Suprapubic skin (tissue), 4 donors: ENCODE data around the gene S100A1. TPM values are rescaled to one million over a fixed set of nuclear protein-coding genes. Genes with fewer than 3 reads are reported as not detected.

Experiments used
- DNase-seq, 2 donors: peaks; one replicate each; pipeline ENCODE4 v3.0.0-alpha.2; 2019; ENCODE audit warnings: low spot score in 2 of 2
- H3K27ac ChIP-seq: fragments of 200-600 bp; sonication (generic); one replicate; pipeline ENCODE4 v1.5.1; 2019
- H3K27me3 ChIP-seq: fragments of 200-600 bp; sonication (generic); one replicate; pipeline ENCODE4 v1.5.1; 2019
- H3K36me3 ChIP-seq: fragments of 200-600 bp; sonication (generic); one replicate; pipeline ENCODE4 v1.5.1; 2019
- H3K4me1 ChIP-seq: fragments of 200-600 bp; sonication (generic); one replicate; pipeline ENCODE4 v1.5.1; 2019
- H3K4me3 ChIP-seq: fragments of 200-600 bp; sonication (generic); one replicate; pipeline ENCODE4 v1.5.1; 2019; ENCODE audit warnings: mild to moderate bottlenecking
- H3K9me3 ChIP-seq: fragments of 200-600 bp; sonication (generic); one replicate; pipeline ENCODE4 v1.5.1; 2019
- CTCF ChIP-seq, 2 donors: fragments of 200-600 bp in 1 of 2; fragments of 450-650 bp in 1 of 2; sonication (generic) in 1 of 2; IDR thresholded peaks; one replicate each; pipeline ENCODE4 v1.5.1; 2016 to 2019; ENCODE audit warnings: antibody characterized with exemption in 2 of 2, mild to moderate bottlenecking in 1 of 2, moderate library complexity in 1 of 2
- EP300 ChIP-seq: sonication (generic); formaldehyde crosslinking; IDR thresholded peaks from one replicate; pipeline ENCODE4 v1.6.1; 2017; ENCODE audit warnings: antibody characterized with exemption
- POLR2A ChIP-seq, 2 donors: fragments of 450-650 bp; IDR thresholded peaks; one replicate each; pipeline ENCODE4 v1.6.1; 2017; ENCODE audit warnings: antibody characterized with exemption in 2 of 2, mild to moderate bottlenecking in 2 of 2, moderate library complexity in 2 of 2
- POLR2AphosphoS5 ChIP-seq, 3 donors: sonication (generic); formaldehyde crosslinking; IDR thresholded peaks; one replicate each; pipeline ENCODE4 v1.6.1; 2017; ENCODE audit warnings: antibody characterized with exemption in 3 of 3
- WGBS: methylation state at CpG from one replicate; pipeline ENCODE4 v1.1.5; 2018; 5-methylcytosine and 5-hydroxymethylcytosine counted together
- total RNA-seq, 4 donors: library from RNA; depleted of rRNA; stranded (reverse); fragments of >200 nt; gene quantifications; one replicate each; pipeline ENCODE4 v1.1.0, GENCODE V29; 2016

The S100A1 gene
- total RNA-seq, 4 donors from 2014 or later: 17.9 to 33.2 (median 21.1) TPM

GRCh38 chr1:153631047-153632022, 3.1 kb downstream of the S100A1 start:
- WGBS: 72% methylated on average over 10 of the region's 10 CpGs
- peaks cover 61% of the 10 kb centered on the region for H3K4me1 ChIP-seq

GRCh38 chr1:153633161-153633753, 5.0 kb downstream of the S100A1 start:
- DNase-seq: no peak
- no peak for TF ChIP-seq POLR2AphosphoS5 (IDR thresholded peaks at IDR 0.05)
- no peak for TF ChIP-seq POLR2A (IDR thresholded peaks at IDR 0.05)
- TF ChIP-seq CTCF (IDR thresholded peaks at IDR 0.05): no peak
- no peak for TF ChIP-seq EP300
- H3K4me1 ChIP-seq: peaks cover 51% of the 10 kb centered on the region
- peak overlapping the region; percentile 100 for H3K27ac ChIP-seq
- no peaks in the 10 kb centered on the region for H3K27me3 ChIP-seq
- H3K4me3 ChIP-seq: peak overlapping the region; percentile 87
- 41% methylated on average over 18 of the region's 18 CpGs for WGBS
- no peaks in the 10 kb centered on the region for H3K9me3 ChIP-seq
- H3K36me3 ChIP-seq: peaks cover 21% of the 10 kb centered on the region

More at GRCh38 chr1:153631047-153632022, 3.1 kb downstream of the S100A1 start:
- Histone ChIP-seq H3K27ac (no peak overlapping the region), H3K27me3 (no peaks in the 10 kb centered on the region), H3K4me3 (no peak overlapping the region), H3K36me3 (peaks cover 2% of the 10 kb centered on the region), H3K9me3 (no peaks in the 10 kb centered on the region)
- TF ChIP-seq POLR2AphosphoS5 (IDR thresholded peaks at IDR 0.05): no peak
- TF ChIP-seq EP300: no peak
- TF ChIP-seq CTCF (IDR thresholded peaks at IDR 0.05): no peak
- no peak for TF ChIP-seq POLR2A (IDR thresholded peaks at IDR 0.05)
- DNase-seq: no peak

GRCh38 chr1:153633754-153634665, 5.8 kb downstream of the S100A1 start, which contains the start of gene CHTOP:
Gene CHTOP (plus strand): TSS chr1:153634066. CDS start chr1:153636589, 2,523 bp downstream.
- Histone ChIP-seq H3K36me3 (peaks cover 29% of the 10 kb centered on the region), H3K27ac (peak within 1 kb of the TSS; percentile 100), H3K27me3 (no peaks in the 10 kb centered on the region), H3K4me1 (peaks cover 47% of the 10 kb centered on the region), H3K4me3 (peak within 1 kb of the TSS; percentile 87), H3K9me3 (no peaks in the 10 kb centered on the region)
- under 1% methylated on average over 57 of the region's 65 CpGs for WGBS
- TF ChIP-seq EP300: no peak
- no peak for TF ChIP-seq CTCF (IDR thresholded peaks at IDR 0.05)
- peak; percentile 73 to 77 for TF ChIP-seq POLR2A (IDR thresholded peaks at IDR 0.05)
- TF ChIP-seq POLR2AphosphoS5 (IDR thresholded peaks at IDR 0.05): peak; percentile 59 to 91 (median 86)
- peak; percentile 99 for DNase-seq

- WGBS: 87% methylated on average over 7 of the region's 7 CpGs
- peak overlapping the region; percentile 100 for H3K27ac ChIP-seq
- peak overlapping the region; percentile 87 for H3K4me3 ChIP-seq
- no peaks in the 10 kb centered on the region for H3K9me3 ChIP-seq
- no peak for TF ChIP-seq EP300
- no peak for TF ChIP-seq POLR2AphosphoS5 (IDR thresholded peaks at IDR 0.05)
- TF ChIP-seq POLR2A (IDR thresholded peaks at IDR 0.05): no peak
- TF ChIP-seq CTCF (IDR thresholded peaks at IDR 0.05): no peak
- H3K36me3 ChIP-seq: peaks cover 47% of the 10 kb centered on the region
- H3K27me3 ChIP-seq: no peaks in the 10 kb centered on the region
- no peak for DNase-seq
- H3K4me1 ChIP-seq: peaks cover 37% of the 10 kb centered on the region
These were observed 7.6 kb downstream of the S100A1 start for GRCh38 chr1:153635872-153636271.
